Central memory CD8-positive, alpha-beta T cell (primary cell): ENCODE results near the gene IFT122.
"Not testable (repeated sequence)": the region's sequence is repeated elsewhere in the genome, so short reads cannot be mapped to it uniquely, and the experiment has no call there.

Source experiments
- ATAC-seq: fragments of 150-1000 bp; cut with Tn5 transposase; replicated peaks from 2 replicates; pipeline ENCODE4 v1.10.0; 2022; ENCODE audit warnings: mild to moderate bottlenecking, moderate FRiP score, moderate number of reproducible peaks; ENCODE audit not compliant: poor library complexity, severe bottlenecking; ENCODE audit errors: extremely low read depth
- DNase-seq, 2 donors: peaks; one replicate each; pipeline ENCODE4 v3.0.0; 2021; ENCODE audit warnings: low spot score in 2 of 2
- H3K27ac Mint-ChIP-seq: one replicate; pipeline ENCODE4 v1.8.0; 2022; ENCODE audit warnings: low read depth, mild to moderate bottlenecking, moderate library complexity, mixed read lengths
- H3K27me3 Mint-ChIP-seq: one replicate; pipeline ENCODE4 v1.8.0; 2022; ENCODE audit warnings: mixed read lengths
- H3K36me3 Mint-ChIP-seq: one replicate; pipeline ENCODE4 v1.8.0; 2022; ENCODE audit warnings: mild to moderate bottlenecking, moderate library complexity, mixed read lengths; ENCODE audit not compliant: insufficient read depth
- H3K4me1 Mint-ChIP-seq: one replicate; pipeline ENCODE4 v1.8.0; 2022; ENCODE audit warnings: mixed read lengths
- H3K4me3 Mint-ChIP-seq: one replicate; pipeline ENCODE4 v1.8.0; 2022; ENCODE audit warnings: mild to moderate bottlenecking, moderate library complexity, mixed read lengths
- H3K9me3 Mint-ChIP-seq: one replicate; pipeline ENCODE4 v1.8.0; 2022; ENCODE audit warnings: mixed read lengths

IFT122 gene

DNA sequence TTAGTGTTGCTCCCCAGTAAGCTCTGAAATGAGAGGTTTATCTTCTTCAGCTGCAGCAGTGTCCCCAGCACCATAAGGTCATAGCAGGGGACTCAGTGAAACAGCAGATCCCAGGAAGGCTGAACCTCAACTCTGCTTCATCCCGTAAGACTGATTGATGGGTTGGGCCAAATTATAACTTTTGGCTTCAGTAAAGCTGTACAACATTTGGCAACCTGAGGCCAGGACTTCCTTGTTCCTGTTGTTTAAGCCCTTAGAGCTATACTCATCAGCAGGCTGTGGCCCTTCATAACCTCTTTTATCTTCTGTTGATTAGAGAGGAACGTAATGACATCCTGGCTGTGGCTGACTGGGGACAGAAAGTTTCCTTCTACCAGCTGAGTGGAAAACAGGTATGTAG is 29.0 kb downstream of the IFT122 start:
- H3K27ac Mint-ChIP-seq: no peak overlapping the region
- DNase-seq: no peak
- H3K4me3 Mint-ChIP-seq: no peak overlapping the region
- no peaks in the 10 kb centered on the region for H3K27me3 Mint-ChIP-seq
- H3K4me1 Mint-ChIP-seq: no peaks in the 10 kb centered on the region
- H3K36me3 Mint-ChIP-seq: peaks cover 14% of the 10 kb centered on the region
- no peak for ATAC-seq
- no peaks in the 10 kb centered on the region for H3K9me3 Mint-ChIP-seq

DNA sequence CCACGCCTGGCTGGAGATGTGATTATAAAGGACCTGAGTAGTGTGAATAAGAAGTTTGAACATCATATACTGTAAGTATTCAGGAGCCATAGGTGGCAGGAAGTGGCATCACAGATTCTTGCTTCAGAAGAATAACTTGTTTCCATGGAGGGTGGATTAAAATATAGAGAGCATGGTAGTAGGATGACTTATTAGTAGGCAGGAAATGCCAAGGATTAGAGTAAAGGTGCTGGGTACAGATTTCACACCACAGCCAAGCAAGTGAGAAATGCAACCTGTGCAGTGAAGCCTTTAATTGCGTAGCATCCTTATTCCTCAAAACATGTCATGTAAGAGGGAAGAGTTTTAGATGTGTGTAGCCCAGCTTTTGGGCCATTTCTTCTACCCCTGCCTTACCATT is 30.8 kb downstream of the IFT122 start:
- ATAC-seq: no peak
- no peak overlapping the region for H3K27ac Mint-ChIP-seq
- DNase-seq: no peak
- H3K27me3 Mint-ChIP-seq: no peaks in the 10 kb centered on the region
- H3K4me3 Mint-ChIP-seq: no peak overlapping the region
- no peaks in the 10 kb centered on the region for H3K9me3 Mint-ChIP-seq
- no peaks in the 10 kb centered on the region for H3K4me1 Mint-ChIP-seq
- peaks cover 8% of the 10 kb centered on the region for H3K36me3 Mint-ChIP-seq

DNA sequence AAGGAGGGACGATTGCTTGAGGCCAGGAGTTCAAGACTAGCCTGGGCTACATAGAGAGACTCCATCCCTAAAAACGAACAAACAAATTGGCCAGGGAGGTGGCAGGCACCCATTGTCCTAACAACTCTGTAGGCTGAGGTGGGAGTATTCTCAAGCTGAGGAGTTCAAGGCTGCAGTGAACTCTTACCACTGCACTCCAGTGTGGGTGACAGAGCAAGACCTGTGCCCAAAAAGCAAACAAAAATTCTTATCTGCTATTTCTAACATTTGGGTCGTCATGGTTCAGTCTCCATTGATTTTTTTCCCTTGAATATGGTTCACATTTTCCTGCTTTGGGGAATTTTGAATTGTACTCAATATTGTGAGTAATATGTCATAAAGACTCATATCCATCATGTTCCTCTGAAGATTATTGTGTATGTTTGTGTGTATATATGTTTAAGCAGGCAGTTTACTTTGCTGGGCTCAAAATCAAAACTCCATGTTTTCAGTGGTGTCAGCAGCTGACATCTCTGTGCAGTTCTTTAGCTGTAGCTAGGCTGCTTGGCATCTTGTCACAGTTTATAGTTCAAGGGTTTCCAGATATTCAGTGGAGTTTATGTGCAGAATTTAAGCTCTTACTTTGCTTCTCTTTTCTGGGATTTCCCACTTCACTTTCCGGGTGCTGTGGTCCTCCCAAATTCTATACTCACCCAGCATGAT is 33.2 kb downstream of the IFT122 start:
- DNase-seq (no peak), ATAC-seq (no peak)
- Mint-ChIP-seq H3K27me3 (no peaks in the 10 kb centered on the region), H3K36me3 (peaks cover 15% of the 10 kb centered on the region), H3K4me3 (no peak overlapping the region), H3K9me3 (no peaks in the 10 kb centered on the region), H3K4me1 (no peaks in the 10 kb centered on the region), H3K27ac (no peak overlapping the region)

DNA sequence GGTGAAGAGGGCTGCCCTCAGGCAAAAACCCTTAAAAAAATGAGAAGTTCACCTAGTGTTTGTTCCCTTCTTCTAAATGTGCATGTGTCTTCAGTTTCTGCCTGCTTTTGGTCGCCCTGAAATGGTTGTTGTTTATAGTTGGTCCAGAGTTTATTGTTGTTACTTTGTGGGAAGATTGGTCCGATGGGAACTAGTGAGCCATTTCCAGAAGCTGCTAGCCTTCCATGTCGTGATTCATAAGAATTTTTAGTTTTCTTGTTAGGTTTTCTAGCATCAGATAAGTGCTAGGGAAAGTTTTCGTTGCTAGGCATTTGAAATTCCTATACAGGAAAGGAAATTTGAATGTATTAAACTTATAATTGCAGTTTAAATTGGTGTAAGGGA is 33.7 kb downstream of the IFT122 start:
- no peak overlapping the region for H3K4me3 Mint-ChIP-seq
- H3K27ac Mint-ChIP-seq: no peak overlapping the region
- H3K4me1 Mint-ChIP-seq: no peaks in the 10 kb centered on the region
- peaks cover 13% of the 10 kb centered on the region for H3K36me3 Mint-ChIP-seq
- no peaks in the 10 kb centered on the region for H3K9me3 Mint-ChIP-seq
- no peaks in the 10 kb centered on the region for H3K27me3 Mint-ChIP-seq
- ATAC-seq (no peak), DNase-seq (no peak)

- Mint-ChIP-seq H3K4me1 (no peaks in the 10 kb centered on the region), H3K36me3 (peaks cover 13% of the 10 kb centered on the region), H3K9me3 (no peaks in the 10 kb centered on the region), H3K27ac (no peak overlapping the region), H3K27me3 (no peaks in the 10 kb centered on the region), H3K4me3 (no peak overlapping the region)
- ATAC-seq (no peak), DNase-seq (no peak)
Observed at GRCh38 chr3:129474984-129475804, 35.2 kb downstream of the IFT122 start.

DNA sequence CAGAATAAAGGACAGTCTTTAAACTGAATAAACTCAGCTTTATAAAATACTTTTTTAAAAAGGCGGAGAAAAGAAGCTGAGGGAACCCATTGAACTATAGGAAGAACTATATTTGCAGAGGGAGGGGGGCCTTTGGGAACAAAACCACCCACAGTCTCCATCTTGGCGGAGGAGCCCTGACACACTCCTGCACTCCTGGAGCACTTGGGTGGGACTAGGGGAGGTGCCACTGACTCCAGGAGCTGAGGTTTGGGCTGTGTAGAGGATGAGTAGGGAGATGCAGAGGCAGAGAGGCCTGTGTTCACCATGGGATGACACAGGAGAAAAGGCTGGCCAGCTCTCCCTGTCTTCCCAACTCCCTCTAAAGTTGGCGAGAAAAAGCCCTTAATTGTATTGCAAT is 35.8 kb downstream of the IFT122 start:
- Mint-ChIP-seq H3K27me3 (no peaks in the 10 kb centered on the region), H3K36me3 (peaks cover 13% of the 10 kb centered on the region), H3K9me3 (no peaks in the 10 kb centered on the region), H3K27ac (no peak overlapping the region), H3K4me1 (no peaks in the 10 kb centered on the region), H3K4me3 (no peak overlapping the region)
- ATAC-seq (no peak), DNase-seq (no peak)

DNA sequence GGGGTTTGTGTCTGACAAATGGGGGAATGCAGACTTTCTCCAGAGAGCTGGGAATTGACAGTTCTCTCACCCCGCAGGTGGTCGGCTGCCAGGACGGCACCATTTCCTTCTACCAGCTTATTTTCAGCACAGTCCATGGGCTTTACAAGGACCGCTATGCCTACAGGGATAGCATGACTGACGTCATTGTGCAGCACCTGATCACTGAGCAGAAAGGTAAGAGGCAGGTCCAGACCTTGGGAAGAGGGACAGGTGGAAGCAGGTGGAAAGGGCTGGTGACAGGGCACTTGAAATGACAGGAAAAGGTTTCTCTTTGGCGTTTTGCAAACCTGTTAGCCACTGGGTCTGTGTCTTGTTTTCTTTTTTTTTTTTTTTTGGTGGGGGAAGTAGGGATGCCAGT is 36.6 kb downstream of the IFT122 start:
- no peak for DNase-seq
- Mint-ChIP-seq H3K9me3 (no peaks in the 10 kb centered on the region), H3K4me1 (no peaks in the 10 kb centered on the region), H3K4me3 (no peak overlapping the region), H3K27me3 (no peaks in the 10 kb centered on the region), H3K36me3 (peaks cover 12% of the 10 kb centered on the region), H3K27ac (no peak overlapping the region)
- no peak for ATAC-seq

GRCh38 chr3:129481225-129481765 is 41.3 kb downstream of the IFT122 start:
- H3K36me3 Mint-ChIP-seq, DNase-seq, H3K4me3 Mint-ChIP-seq, H3K27ac Mint-ChIP-seq, H3K27me3 Mint-ChIP-seq, H3K9me3 Mint-ChIP-seq, H3K4me1 Mint-ChIP-seq, ATAC-seq: not testable (repeated sequence)

GRCh38 chr3:129481766-129482332 is 41.8 kb downstream of the IFT122 start:
- no peaks in the 10 kb centered on the region for H3K9me3 Mint-ChIP-seq
- no peaks in the 10 kb centered on the region for H3K27me3 Mint-ChIP-seq
- no peak overlapping the region for H3K4me3 Mint-ChIP-seq
- ATAC-seq: peak; percentile 72
- no peaks in the 10 kb centered on the region for H3K4me1 Mint-ChIP-seq
- H3K36me3 Mint-ChIP-seq: peaks cover 3% of the 10 kb centered on the region
- H3K27ac Mint-ChIP-seq: no peak overlapping the region
- no peak for DNase-seq

DNA sequence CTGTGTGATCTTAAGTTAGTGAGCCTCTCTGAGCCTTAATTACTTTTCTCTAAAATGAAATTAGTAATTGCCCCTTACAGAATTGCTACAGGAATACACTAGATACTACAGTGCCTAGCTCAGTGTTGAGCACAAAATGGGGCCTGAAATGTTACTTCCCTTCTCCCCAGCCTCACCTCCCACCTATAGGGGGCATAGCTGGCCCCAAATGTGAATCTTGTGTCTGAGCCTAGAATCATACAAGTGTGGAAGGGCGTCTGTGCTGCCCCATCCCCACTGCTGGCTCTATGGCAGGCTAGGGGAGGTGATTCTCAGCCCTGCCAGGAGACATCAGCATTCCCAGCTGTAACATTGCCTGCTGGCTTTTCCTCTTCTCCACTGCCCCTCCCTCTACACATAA is 42.7 kb downstream of the IFT122 start:
- H3K27me3 Mint-ChIP-seq: no peaks in the 10 kb centered on the region
- no peaks in the 10 kb centered on the region for H3K9me3 Mint-ChIP-seq
- no peaks in the 10 kb centered on the region for H3K4me1 Mint-ChIP-seq
- DNase-seq (no peak), ATAC-seq (no peak)
- H3K4me3 Mint-ChIP-seq: no peak overlapping the region
- no peak overlapping the region for H3K27ac Mint-ChIP-seq
- H3K36me3 Mint-ChIP-seq: peaks cover 3% of the 10 kb centered on the region

GRCh38 chr3:129483870-129484269 is 43.8 kb downstream of the IFT122 start:
- DNase-seq: no peak
- ATAC-seq: no peak
- H3K36me3 Mint-ChIP-seq: peaks cover 3% of the 10 kb centered on the region
- no peaks in the 10 kb centered on the region for H3K4me1 Mint-ChIP-seq
- no peaks in the 10 kb centered on the region for H3K9me3 Mint-ChIP-seq
- no peak overlapping the region for H3K27ac Mint-ChIP-seq
- no peaks in the 10 kb centered on the region for H3K27me3 Mint-ChIP-seq
- no peak overlapping the region for H3K4me3 Mint-ChIP-seq

GRCh38 chr3:129485146-129485545 is 45.1 kb downstream of the IFT122 start:
- H3K36me3 Mint-ChIP-seq, H3K27ac Mint-ChIP-seq, ATAC-seq, H3K4me1 Mint-ChIP-seq, H3K9me3 Mint-ChIP-seq, H3K4me3 Mint-ChIP-seq, DNase-seq, H3K27me3 Mint-ChIP-seq: not testable (repeated sequence)
